Measurements from ENCODE around the gene IER5. TPM values are rescaled to one million over a fixed set of nuclear protein-coding genes. Genes with fewer than 3 reads are reported as not detected.
A peak's percentile ranks its signal among the peaks of the same experiment; 100 is the strongest.

Gene IER5
- total and polyA plus RNA-seq, 2 of the 13 experiments (the other 11 are each of a cell fraction or from before 2014, with no cell fraction given) = 2.5 to 3.5 TPM

DNA sequence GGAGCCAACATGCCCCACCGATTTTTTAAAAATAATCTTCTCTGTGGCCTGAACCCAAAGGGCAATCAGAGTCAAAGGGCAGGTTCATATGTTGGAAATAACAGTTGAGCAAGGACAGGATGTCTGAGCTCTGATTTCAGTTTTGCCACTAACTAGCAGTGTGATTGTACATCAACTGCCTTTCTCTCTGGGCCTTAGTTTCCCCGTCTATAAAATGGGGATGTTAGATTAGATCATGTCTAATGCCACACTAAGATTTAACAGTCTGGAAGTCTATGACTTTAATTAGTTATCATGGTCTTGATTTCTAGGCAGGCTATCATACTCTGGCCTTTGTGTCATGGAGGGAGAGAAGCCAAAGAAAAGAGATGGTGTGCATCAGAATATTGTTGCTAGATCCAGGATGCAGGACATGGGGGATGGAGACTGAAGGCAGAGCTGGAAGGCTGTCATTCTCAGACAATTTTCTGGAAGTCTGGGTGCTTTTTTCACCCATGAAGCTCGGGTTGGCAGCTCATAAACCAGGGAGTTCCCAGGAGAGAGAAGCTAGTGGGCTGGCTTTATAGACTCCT, 28.4 kb downstream of the IER5 start:
- no peak for FAIRE-seq
- no peak for ATAC-seq
- ChIA-PET CTCF (ENCODE audit: low intra/inter-chr PET ratio, low total read pairs) (no interaction called here), POLR2A (interaction anchor here (0.9 kb wide), 1 partner anchor 30 kb away, joined by 3 read pairs; no protein-coding TSS in a partner anchor)
- Histone ChIP-seq H3K27me3 (ENCODE audit: control insufficient read depth in 1 of 2, insufficient read depth in 2 of 2, low read length in 2 of 2) (peaks cover 4 to 10% of the 10 kb centered on the region in 2 experiments; a peak in 2 of 5 replicates), H2AFZ (ENCODE audit: low read length) (no peak overlapping the region), H3K4me2 (ENCODE audit: low read depth, low read length) (no peak overlapping the region), H3K4me3 (replicated peaks in 1 of 3; ENCODE audit: insufficient read depth in 1 of 3, low read depth in 2 of 3, low read length in 3 of 3) (no peak overlapping the region), H3K36me3 (replicated peaks in 1 of 2; ENCODE audit: control insufficient read depth in 1 of 2, insufficient read depth in 2 of 2, low read length in 2 of 2) (no peaks in the 10 kb centered on the region), H4K20me1 (ENCODE audit: insufficient read depth, low read length) (no peaks in the 10 kb centered on the region), H3K4me1 (ENCODE audit: insufficient read depth, low read length) (peaks cover 55% of the 10 kb centered on the region), H3K27ac (ENCODE audit: extremely low read length, insufficient read depth, low read length) (no peak overlapping the region), H3K9ac (ENCODE audit: insufficient read depth, low read depth, low read length) (no peak overlapping the region), H3K79me2 (ENCODE audit: insufficient read depth, low read length) (no peaks in the 10 kb centered on the region), H3K9me3 (ENCODE audit: low read length) (no peaks in the 10 kb centered on the region)
- 37% methylated on average over 3 of the region's 3 CpGs for WGBS (ENCODE audit: low lambda C conversion rate)
- TF ChIP-seq ZNF629 (CRISPR knock-in tag; conservative IDR thresholded peaks at IDR 0.05) = peak; percentile 37; the same call in 1 of the 2 replicates
- TF ChIP-seq, protein P1, sequence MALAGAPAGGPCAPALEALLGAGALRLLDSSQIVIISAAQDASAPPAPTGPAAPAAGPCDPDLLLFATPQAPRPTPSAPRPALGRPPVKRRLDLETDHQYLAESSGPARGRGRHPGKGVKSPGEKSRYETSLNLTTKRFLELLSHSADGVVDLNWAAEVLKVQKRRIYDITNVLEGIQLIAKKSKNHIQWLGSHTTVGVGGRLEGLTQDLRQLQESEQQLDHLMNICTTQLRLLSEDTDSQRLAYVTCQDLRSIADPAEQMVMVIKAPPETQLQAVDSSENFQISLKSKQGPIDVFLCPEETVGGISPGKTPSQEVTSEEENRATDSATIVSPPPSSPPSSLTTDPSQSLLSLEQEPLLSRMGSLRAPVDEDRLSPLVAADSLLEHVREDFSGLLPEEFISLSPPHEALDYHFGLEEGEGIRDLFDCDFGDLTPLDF (CRISPR knock-in tag; IDR thresholded peaks at IDR 0.05) = no peak
- DNase-seq (ENCODE audit: low spot score) = no peak
- intact Hi-C loops (cut with micrococcal nuclease; ENCODE audit: unreplicated experiment) (no loop called here), in situ Hi-C loops (cut with HindIII; ENCODE audit: extremely low pct_ligation_motif_present, low pct_unique_long_range_greater_than_20kb) (no loop called here)
- BruUV-seq (replicated peaks) = no TSS peak

DNA sequence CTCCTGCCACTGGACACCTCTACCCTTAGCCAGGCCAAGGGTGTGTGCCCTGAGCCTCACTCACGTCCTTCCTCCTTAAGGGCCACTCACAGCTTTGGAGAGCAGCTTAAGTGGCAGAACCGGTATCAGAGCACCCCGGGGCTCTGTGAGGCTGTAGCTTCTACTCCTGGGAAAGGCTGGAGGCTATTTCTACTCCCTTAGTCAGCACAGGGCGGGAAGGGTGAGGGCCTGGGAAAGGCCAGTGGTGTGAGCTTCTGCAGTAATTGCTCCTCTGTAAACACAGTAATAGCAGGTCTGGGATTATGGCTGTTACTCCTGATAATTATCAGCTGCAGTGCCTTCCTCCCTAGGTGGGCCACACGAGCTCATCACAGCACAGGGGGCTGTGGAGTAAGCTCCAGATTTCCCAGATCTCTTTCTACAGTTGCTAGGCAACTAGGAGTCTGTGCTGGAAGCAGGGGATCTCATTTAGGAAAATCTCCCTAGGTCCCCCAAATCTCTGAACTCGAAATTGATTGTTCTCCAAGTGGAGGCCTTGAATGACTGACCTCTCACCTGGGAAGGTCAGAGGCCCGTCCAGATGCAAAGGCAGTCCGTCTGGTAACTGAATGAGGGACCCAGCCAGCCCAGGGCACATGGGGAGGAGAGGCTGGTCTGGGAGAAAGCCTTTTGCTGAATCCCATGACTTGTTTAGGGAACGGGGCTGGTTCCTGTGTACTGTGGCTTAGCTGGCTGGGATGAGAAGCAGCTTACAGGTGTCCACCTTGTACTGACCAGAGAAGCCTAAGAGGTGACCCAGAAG, 29.3 kb downstream of the IER5 start:
- Histone ChIP-seq H3K27ac (ENCODE audit: extremely low read length, insufficient read depth, low read length) (no peak overlapping the region), H3K9ac (ENCODE audit: insufficient read depth, low read depth, low read length) (no peak overlapping the region), H3K4me3 (replicated peaks in 1 of 3; ENCODE audit: insufficient read depth in 1 of 3, low read depth in 2 of 3, low read length in 3 of 3) (no peak overlapping the region), H3K4me2 (ENCODE audit: low read depth, low read length) (0 out of 2 replicates have a peak overlapping the region, but pooled peaks have one; percentile 3), H3K27me3 (ENCODE audit: control insufficient read depth in 1 of 2, insufficient read depth in 2 of 2, low read length in 2 of 2) (peaks cover 4 to 10% of the 10 kb centered on the region in 2 experiments; a peak in 2 of 5 replicates), H3K79me2 (ENCODE audit: insufficient read depth, low read length) (no peaks in the 10 kb centered on the region), H2AFZ (ENCODE audit: low read length) (no peak overlapping the region), H3K36me3 (replicated peaks in 1 of 2; ENCODE audit: control insufficient read depth in 1 of 2, insufficient read depth in 2 of 2, low read length in 2 of 2) (no peaks in the 10 kb centered on the region), H3K9me3 (ENCODE audit: low read length) (no peaks in the 10 kb centered on the region), H4K20me1 (ENCODE audit: insufficient read depth, low read length) (no peaks in the 10 kb centered on the region), H3K4me1 (ENCODE audit: insufficient read depth, low read length) (peaks cover 46% of the 10 kb centered on the region)
- ATAC-seq = peak; percentile 59
- in situ Hi-C loops (cut with HindIII; ENCODE audit: extremely low pct_ligation_motif_present, low pct_unique_long_range_greater_than_20kb) = no loop called here
- FAIRE-seq = no peak
- CTCF ChIA-PET (ENCODE audit: low intra/inter-chr PET ratio, low total read pairs) = no interaction called here
- no peak for DNase-seq (ENCODE audit: low spot score)
- POLR2A ChIA-PET = interaction anchor here (0.7 to 0.9 kb wide), 2 partner anchors 25 to 31 kb away, joined by 3 read pairs; no protein-coding TSS in a partner anchor
- WGBS (ENCODE audit: low lambda C conversion rate) = 7% methylated on average over 3 of the region's 9 CpGs
- intact Hi-C loops (cut with micrococcal nuclease; ENCODE audit: unreplicated experiment) = no loop called here
- no TSS peak for BruUV-seq (replicated peaks)
- TF ChIP-seq CC2D1A (CRISPR knock-in tag; IDR thresholded peaks at IDR 0.05) (no peak), RFX1 (IDR thresholded peaks at IDR 0.05) (peak; percentile 11; the same call in 1 of the 2 replicates), PITX1 (CRISPR knock-in tag; IDR thresholded peaks at IDR 0.05) (no peak), RNF2 (conservative IDR thresholded peaks at IDR 0.05; ENCODE audit: low read depth) (no peak), SSRP1 (CRISPR knock-in tag; IDR thresholded peaks at IDR 0.05) (no peak)
- TF ChIP-seq, protein P2, sequence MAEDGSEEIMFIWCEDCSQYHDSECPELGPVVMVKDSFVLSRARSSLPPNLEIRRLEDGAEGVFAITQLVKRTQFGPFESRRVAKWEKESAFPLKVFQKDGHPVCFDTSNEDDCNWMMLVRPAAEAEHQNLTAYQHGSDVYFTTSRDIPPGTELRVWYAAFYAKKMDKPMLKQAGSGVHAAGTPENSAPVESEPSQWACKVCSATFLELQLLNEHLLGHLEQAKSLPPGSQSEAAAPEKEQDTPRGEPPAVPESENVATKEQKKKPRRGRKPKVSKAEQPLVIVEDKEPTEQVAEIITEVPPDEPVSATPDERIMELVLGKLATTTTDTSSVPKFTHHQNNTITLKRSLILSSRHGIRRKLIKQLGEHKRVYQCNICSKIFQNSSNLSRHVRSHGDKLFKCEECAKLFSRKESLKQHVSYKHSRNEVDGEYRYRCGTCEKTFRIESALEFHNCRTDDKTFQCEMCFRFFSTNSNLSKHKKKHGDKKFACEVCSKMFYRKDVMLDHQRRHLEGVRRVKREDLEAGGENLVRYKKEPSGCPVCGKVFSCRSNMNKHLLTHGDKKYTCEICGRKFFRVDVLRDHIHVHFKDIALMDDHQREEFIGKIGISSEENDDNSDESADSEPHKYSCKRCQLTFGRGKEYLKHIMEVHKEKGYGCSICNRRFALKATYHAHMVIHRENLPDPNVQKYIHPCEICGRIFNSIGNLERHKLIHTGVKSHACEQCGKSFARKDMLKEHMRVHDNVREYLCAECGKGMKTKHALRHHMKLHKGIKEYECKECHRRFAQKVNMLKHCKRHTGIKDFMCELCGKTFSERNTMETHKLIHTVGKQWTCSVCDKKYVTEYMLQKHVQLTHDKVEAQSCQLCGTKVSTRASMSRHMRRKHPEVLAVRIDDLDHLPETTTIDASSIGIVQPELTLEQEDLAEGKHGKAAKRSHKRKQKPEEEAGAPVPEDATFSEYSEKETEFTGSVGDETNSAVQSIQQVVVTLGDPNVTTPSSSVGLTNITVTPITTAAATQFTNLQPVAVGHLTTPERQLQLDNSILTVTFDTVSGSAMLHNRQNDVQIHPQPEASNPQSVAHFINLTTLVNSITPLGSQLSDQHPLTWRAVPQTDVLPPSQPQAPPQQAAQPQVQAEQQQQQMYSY (CRISPR knock-in tag; IDR thresholded peaks at IDR 0.05) = no peak
